ENCODE results near the gene RFX4.

RFX4 gene

DNA sequence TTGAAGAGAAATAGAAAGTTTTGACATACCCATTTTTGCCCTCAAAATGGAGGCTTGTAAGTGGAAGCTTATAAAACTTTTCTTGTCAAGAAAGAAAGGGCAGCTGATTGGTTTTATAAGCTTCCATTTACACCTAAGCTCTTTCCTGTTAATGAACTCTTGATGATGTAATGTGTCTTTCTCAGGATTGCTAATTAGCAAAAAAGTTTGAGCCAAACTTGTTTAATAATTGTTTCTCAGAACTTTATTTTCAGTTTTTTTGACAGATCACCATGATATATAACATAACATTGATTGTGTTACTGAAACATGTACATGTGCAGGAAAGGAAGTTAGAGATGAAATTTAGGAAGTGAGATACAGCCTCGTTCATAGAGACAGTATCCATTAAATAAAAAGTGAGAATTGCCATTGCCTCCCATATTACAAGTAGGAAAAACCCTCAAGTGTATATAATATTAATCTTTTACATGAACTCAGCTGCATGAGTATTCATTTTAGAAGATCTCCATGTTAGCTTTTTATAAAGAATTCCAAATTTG, 218.4 kb downstream of the RFX4 start:
- no peak for DNase-seq
- no peak for TF ChIP-seq GATA1 (IDR thresholded peaks at IDR 0.05; ENCODE audit: low read depth, low read length)
- TF ChIP-seq POLR2A (IDR thresholded peaks at IDR 0.05; ENCODE audit: low read length), result no peak

DNA sequence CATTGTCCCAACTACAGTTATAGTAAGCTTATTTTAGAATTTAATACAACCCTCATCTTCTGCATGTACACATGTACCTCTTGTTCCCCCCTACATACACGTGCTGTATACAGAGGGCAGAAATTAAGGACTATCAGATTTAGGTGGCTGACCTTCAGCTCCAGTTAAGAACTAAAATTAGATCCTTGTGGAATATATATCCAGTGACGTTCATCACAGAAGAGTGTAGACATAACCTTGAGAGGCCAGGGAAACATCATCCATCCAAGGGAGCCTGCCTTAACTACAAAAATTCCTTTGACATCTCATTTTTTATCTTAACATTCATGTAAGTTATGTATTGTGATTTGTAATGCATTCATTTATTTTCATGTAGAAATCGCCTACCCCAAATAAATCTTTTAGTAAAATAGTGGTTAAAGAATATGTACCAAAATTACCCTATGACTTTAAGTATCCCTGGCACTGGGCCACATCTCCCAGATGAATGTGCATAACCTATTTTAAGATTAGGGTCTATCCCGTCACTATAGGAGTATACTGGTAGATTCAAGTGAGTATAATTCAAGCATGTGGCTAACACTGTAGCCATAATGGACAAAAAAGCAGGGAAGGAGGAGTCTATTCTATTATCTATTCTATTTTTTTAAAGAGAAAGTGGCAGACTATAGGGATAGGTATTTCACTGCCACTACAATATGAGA, 219.2 kb downstream of the RFX4 start:
- TF ChIP-seq GATA1 (IDR thresholded peaks at IDR 0.05; ENCODE audit: low read depth, low read length) (no peak), POLR2A (IDR thresholded peaks at IDR 0.05; ENCODE audit: low read length) (no peak)
- DNase-seq, result peak; percentile 3 to 12

DNA sequence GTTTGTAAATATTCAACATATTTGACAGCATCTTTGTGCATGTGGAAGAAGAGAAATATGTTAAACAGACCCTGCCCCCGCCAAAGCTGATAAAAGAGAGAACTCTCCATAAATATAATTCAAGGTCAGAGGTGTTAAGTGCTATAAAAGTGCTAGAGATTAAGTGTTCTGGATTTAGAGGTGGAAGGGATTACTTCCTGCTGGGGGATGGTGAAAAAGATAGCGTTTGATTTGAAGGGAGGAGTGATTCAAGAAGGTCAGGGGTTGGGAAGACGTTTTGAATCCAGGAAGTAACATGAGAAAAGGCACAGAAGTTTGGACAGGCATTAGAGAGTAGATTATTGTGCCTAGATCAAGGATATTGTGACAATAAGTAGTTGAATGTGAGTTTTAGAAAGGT, 221.9 kb downstream of the RFX4 start:
- TF ChIP-seq POLR2A (IDR thresholded peaks at IDR 0.05; ENCODE audit: low read length) (no peak), GATA1 (IDR thresholded peaks at IDR 0.05; ENCODE audit: low read depth, low read length) (no peak)
- no peak for DNase-seq

Measured in erythroblast (primary cell).